HCT116 (cell line): Measurements from ENCODE around the gene IFT52. TPM values are rescaled to one million over a fixed set of nuclear protein-coding genes. Genes with fewer than 3 reads are reported as not detected.

Source experiments
- ATAC-seq: fragments of 200-7000 bp; cut with Tn5 transposase; 2 replicates; pipeline ENCODE4 v1.9.1; 2020; ENCODE audit warnings: mild to moderate bottlenecking, moderate library complexity
- BruUV-seq: library from RNA; stranded (reverse); fragments of 400-500 nt; replicated peaks from 2 replicates; lab custom pipeline; 2021; lab: Mats Ljungman, UMichigan
- CTCF ChIA-PET: fragments of 300-600 bp; sonication (Branson Sonifier 250); formaldehyde crosslinking; loops from one replicate; lab custom pipeline; 2021; ENCODE audit warnings: antibody characterized with exemption; lab: Charles Lee
- POLR2A ChIA-PET: fragments of 300-600, 350-600 bp; sonication (Branson Sonifier 250); formaldehyde crosslinking; loops from one replicate; lab custom pipeline; 2021; ENCODE audit warnings: antibody characterized with exemption; lab: Charles Lee
- RAD21 ChIA-PET, 2 experiments: fragments of 300-600 bp; sonication (Branson Sonifier 250); formaldehyde crosslinking; loops; one replicate each; lab custom pipeline; 2023; ENCODE audit warnings: low total read pairs in 2 of 2; ENCODE audit not compliant: uncharacterized antibody in 2 of 2, unreplicated experiment in 2 of 2, low non-redundant PET in 1 of 2; lab: Charles Lee
- DNase-seq: peaks from one replicate; pipeline ENCODE4 v3.0.0-alpha.2; 2010; ENCODE audit warnings: low read depth, low spot score
- H2AFZ ChIP-seq: fragments of 200-600 bp; shearing (Covaris generic), sonication (generic); 2 replicates; pipeline ENCODE4 v1.6.1; 2017; ENCODE audit warnings: low read depth, mixed run types, mixed read lengths, antibody characterized with exemption, low read length; ENCODE audit not compliant: poor library complexity, severe bottlenecking
- H3K27ac ChIP-seq: 2 replicates; pipeline ENCODE4 v1.5.1; 2012; ENCODE audit warnings: low read depth, low read length
- H3K27me3 ChIP-seq: fragments of 200-600 bp; sonication (generic); 2 replicates; pipeline ENCODE4 v1.6.1; 2016; ENCODE audit warnings: mixed run types, low read length, mixed read lengths; ENCODE audit not compliant: insufficient read depth
- H3K36me3 ChIP-seq, 2 experiments: fragments of 200-500 bp in 1 of 2; fragments of 200-600 bp in 1 of 2; sonication (Bioruptor generic) in 1 of 2; sonication (generic) in 1 of 2; 2 replicates each; pipeline versions ENCODE4 v1.5.1 to v1.6.1; 2014 to 2016; ENCODE audit warnings: low read length in 2 of 2, inconsistent platforms in 1 of 2, mixed read lengths in 1 of 2, mixed run types in 1 of 2; ENCODE audit not compliant: insufficient read depth in 2 of 2, control insufficient read depth in 1 of 2
- H3K4me1 ChIP-seq, 2 experiments: fragments of 200-600 bp in 1 of 2; sonication (generic) in 1 of 2; 2 replicates each; pipeline versions ENCODE4 v1.5.1 to v1.6.1; 2012 to 2017; ENCODE audit warnings: low read length in 2 of 2, inconsistent platforms in 1 of 2, mild to moderate bottlenecking in 1 of 2, mixed read lengths in 1 of 2, mixed run types in 1 of 2, moderate library complexity in 1 of 2; ENCODE audit not compliant: insufficient read depth in 2 of 2, control insufficient read depth in 1 of 2
- H3K4me2 ChIP-seq: fragments of 200-600 bp; sonication (generic); 2 replicates; pipeline ENCODE4 v1.6.1; 2017; ENCODE audit warnings: mixed run types, low read length, mixed read lengths
- H3K4me3 ChIP-seq, 2 experiments: fragments of 200-600 bp in 1 of 2; sonication (generic) in 1 of 2; replicated peaks in 1 of 2; 2 replicates each; pipeline ENCODE4 v1.5.1; 2011 to 2016; ENCODE audit warnings: low read length in 2 of 2, control low read depth in 1 of 2, low read depth in 1 of 2, mild to moderate bottlenecking in 1 of 2, mixed read lengths in 1 of 2, mixed run types in 1 of 2
- H3K79me2 ChIP-seq: fragments of 200-600 bp; sonication (generic); 2 replicates; pipeline ENCODE4 v1.6.1; 2017; ENCODE audit warnings: mild to moderate bottlenecking, mixed run types, low read length, moderate library complexity, mixed read lengths; ENCODE audit not compliant: insufficient read depth
- H3K9ac ChIP-seq: fragments of 200-600 bp; sonication (generic); 2 replicates; pipeline ENCODE4 v1.6.1; 2016; ENCODE audit warnings: low read length, mixed read lengths
- H3K9me2 ChIP-seq: fragments of 200-600 bp; sonication (generic), shearing (Covaris generic); 2 replicates; pipeline ENCODE4 v1.6.1; 2017; ENCODE audit warnings: mixed run types, mild to moderate bottlenecking, moderate library complexity; ENCODE audit not compliant: insufficient read depth
- H3K9me3 ChIP-seq, 2 experiments: fragments of 200-500 bp in 1 of 2; fragments of 200-600 bp in 1 of 2; sonication (Bioruptor generic) in 1 of 2; sonication (generic) in 1 of 2; 2 replicates each; pipeline ENCODE4 v1.6.1; 2014 to 2017; ENCODE audit warnings: low read length in 2 of 2, mixed read lengths in 2 of 2, inconsistent platforms in 1 of 2, low read depth in 1 of 2, mild to moderate bottlenecking in 1 of 2, mixed run types in 1 of 2, moderate library complexity in 1 of 2; ENCODE audit not compliant: control insufficient read depth in 1 of 2, insufficient read depth in 1 of 2
- H4K20me1 ChIP-seq: fragments of 200-600 bp; sonication (generic), shearing (Covaris generic); 2 replicates; pipeline ENCODE4 v1.6.1; 2017; ENCODE audit warnings: mixed run types, mild to moderate bottlenecking, moderate library complexity; ENCODE audit not compliant: insufficient read depth
- CEBPB ChIP-seq: IDR thresholded peaks from 2 replicates; pipeline ENCODE4 v1.6.1; 2012; ENCODE audit warnings: low read depth
- EGR1 ChIP-seq: IDR thresholded peaks from 2 replicates; pipeline ENCODE4 v1.6.1; 2012; ENCODE audit warnings: low read depth
- EZH2 ChIP-seq: fragments of 200-600 bp; sonication (generic); IDR thresholded peaks from 2 replicates; pipeline ENCODE4 v1.6.1; 2017; ENCODE audit warnings: antibody characterized with exemption, mixed run types
- EZH2phosphoT487 ChIP-seq: fragments of 200-600 bp; IDR thresholded peaks from 2 replicates; pipeline ENCODE4 v1.6.1; 2018; ENCODE audit warnings: antibody characterized with exemption, borderline replicate concordance
- FOSL1 ChIP-seq: IDR thresholded peaks from 2 replicates; pipeline ENCODE4 v1.6.1; 2012; ENCODE audit warnings: low read depth
- JUND ChIP-seq: IDR thresholded peaks from 2 replicates; pipeline ENCODE4 v1.6.1; 2012
- RAD21 ChIP-seq: IDR thresholded peaks from 2 replicates; pipeline ENCODE4 v1.6.1; 2012; ENCODE audit warnings: low read depth, mild to moderate bottlenecking
- SIN3A ChIP-seq: IDR thresholded peaks from 2 replicates; pipeline ENCODE4 v1.6.1; 2012; ENCODE audit warnings: low read depth
- SP1 ChIP-seq: IDR thresholded peaks from 2 replicates; pipeline ENCODE4 v1.6.1; 2012; ENCODE audit warnings: low read depth
- SRF ChIP-seq: IDR thresholded peaks from 2 replicates; pipeline ENCODE4 v1.6.1; 2012; ENCODE audit warnings: low read depth
- TCF7L2 ChIP-seq: IDR thresholded peaks from 2 replicates; pipeline ENCODE4 v1.7.0; 2011; ENCODE audit warnings: borderline replicate concordance, inconsistent platforms; ENCODE audit not compliant: insufficient read depth, insufficient read length; ENCODE audit errors: extremely low read depth
- YY1 ChIP-seq: IDR thresholded peaks from 2 replicates; pipeline ENCODE4 v1.6.1; 2011; ENCODE audit warnings: low read length, low read depth, moderate library complexity, mild to moderate bottlenecking; ENCODE audit not compliant: insufficient replicate concordance; ENCODE audit errors: extremely low read depth
- ZNF274 ChIP-seq: fragments of 200-500 bp; sonication (Bioruptor generic); IDR thresholded peaks from 2 replicates; pipeline ENCODE4 v1.6.1; 2014; ENCODE audit warnings: mild to moderate bottlenecking, low read depth, low read length, inconsistent platforms
- intact Hi-C: fragments of 100-400 bp; cut with micrococcal nuclease; formaldehyde crosslinking; loops from 2 replicates; pipeline ENCODE4 v1.10.0; 2022
- total RNA-seq: library from RNA; stranded (reverse); gene quantifications from one replicate; pipeline ENCODE4 v1.2.1, GENCODE V29; 2021; ENCODE audit not compliant: unreplicated experiment
- TF ChIP-seq, protein P1 (sequence below): IDR thresholded peaks from 2 replicates; pipeline ENCODE4 v1.6.1; 2012; ENCODE audit warnings: low read depth
- TF ChIP-seq, protein P2 (sequence below): IDR thresholded peaks from 2 replicates; pipeline ENCODE4 v1.6.1; 2012
- TF ChIP-seq, protein P3 (sequence below): IDR thresholded peaks from 2 replicates; pipeline ENCODE4 v1.6.1; 2012

Gene IFT52
- total RNA-seq, 1 experiment from 2014 or later, result 29.0 TPM

DNA sequence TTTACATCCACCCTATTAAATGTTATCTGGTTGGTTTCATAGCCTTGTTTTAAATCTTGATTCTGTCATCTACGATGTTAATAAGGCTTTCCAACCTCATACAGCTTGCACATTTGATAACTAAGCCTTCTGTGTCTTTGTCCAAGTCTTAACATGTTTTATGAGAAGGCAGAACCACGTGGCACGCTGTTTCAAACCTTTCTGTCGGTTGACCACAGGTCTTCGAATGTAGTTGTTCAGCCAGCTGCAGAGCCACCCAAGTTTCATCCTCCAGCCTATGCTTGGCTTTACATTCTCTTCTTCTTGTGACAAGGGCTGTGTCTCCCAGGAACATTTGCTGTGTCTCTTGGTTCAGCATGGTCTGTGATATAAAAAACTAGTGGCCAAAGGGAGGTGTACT lies 47.6 kb upstream of the IFT52 start:
- RAD21 ChIA-PET, result no interaction called here

GRCh38 chr20:43544501-43544900 lies 46.2 kb upstream of the IFT52 start:
- ChIA-PET RAD21 (no interaction called here), CTCF (interaction anchor here (0.6 kb wide), 1 partner anchor 111 kb away, joined by 3 read pairs; no protein-coding TSS in a partner anchor), POLR2A (no interaction called here)
- Histone ChIP-seq H3K4me3 (no peak overlapping the region), H2AFZ (no peak overlapping the region), H3K9ac (no peak overlapping the region), H3K9me3 (peaks cover 0 to 3% of the 10 kb centered on the region in 2 experiments; a peak in 1 of 4 replicates), H4K20me1 (no peaks in the 10 kb centered on the region), H3K36me3 (peaks cover 0 to 7% of the 10 kb centered on the region in 2 experiments; a peak in 2 of 4 replicates), H3K4me1 (no peaks in the 10 kb centered on the region), H3K27ac (no peak overlapping the region), H3K9me2 (no peaks in the 10 kb centered on the region), H3K27me3 (no peaks in the 10 kb centered on the region), H3K4me2 (no peak overlapping the region), H3K79me2 (no peaks in the 10 kb centered on the region)
- DNase-seq (no peak), ATAC-seq (no peak)
- no TSS peak for BruUV-seq
- no peak for TF ChIP-seq CEBPB
- TF ChIP-seq EGR1, result no peak
- TF ChIP-seq YY1, result no peak
- no peak for TF ChIP-seq ZNF274
- TF ChIP-seq, protein P1, sequence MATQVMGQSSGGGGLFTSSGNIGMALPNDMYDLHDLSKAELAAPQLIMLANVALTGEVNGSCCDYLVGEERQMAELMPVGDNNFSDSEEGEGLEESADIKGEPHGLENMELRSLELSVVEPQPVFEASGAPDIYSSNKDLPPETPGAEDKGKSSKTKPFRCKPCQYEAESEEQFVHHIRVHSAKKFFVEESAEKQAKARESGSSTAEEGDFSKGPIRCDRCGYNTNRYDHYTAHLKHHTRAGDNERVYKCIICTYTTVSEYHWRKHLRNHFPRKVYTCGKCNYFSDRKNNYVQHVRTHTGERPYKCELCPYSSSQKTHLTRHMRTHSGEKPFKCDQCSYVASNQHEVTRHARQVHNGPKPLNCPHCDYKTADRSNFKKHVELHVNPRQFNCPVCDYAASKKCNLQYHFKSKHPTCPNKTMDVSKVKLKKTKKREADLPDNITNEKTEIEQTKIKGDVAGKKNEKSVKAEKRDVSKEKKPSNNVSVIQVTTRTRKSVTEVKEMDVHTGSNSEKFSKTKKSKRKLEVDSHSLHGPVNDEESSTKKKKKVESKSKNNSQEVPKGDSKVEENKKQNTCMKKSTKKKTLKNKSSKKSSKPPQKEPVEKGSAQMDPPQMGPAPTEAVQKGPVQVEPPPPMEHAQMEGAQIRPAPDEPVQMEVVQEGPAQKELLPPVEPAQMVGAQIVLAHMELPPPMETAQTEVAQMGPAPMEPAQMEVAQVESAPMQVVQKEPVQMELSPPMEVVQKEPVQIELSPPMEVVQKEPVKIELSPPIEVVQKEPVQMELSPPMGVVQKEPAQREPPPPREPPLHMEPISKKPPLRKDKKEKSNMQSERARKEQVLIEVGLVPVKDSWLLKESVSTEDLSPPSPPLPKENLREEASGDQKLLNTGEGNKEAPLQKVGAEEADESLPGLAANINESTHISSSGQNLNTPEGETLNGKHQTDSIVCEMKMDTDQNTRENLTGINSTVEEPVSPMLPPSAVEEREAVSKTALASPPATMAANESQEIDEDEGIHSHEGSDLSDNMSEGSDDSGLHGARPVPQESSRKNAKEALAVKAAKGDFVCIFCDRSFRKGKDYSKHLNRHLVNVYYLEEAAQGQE, result no peak
- no peak for TF ChIP-seq TCF7L2
- TF ChIP-seq, protein P2, sequence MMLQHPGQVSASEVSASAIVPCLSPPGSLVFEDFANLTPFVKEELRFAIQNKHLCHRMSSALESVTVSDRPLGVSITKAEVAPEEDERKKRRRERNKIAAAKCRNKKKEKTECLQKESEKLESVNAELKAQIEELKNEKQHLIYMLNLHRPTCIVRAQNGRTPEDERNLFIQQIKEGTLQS, result no peak
- no peak for TF ChIP-seq FOSL1
- TF ChIP-seq EZH2, result no peak
- TF ChIP-seq RAD21, result no peak
- TF ChIP-seq, protein P3, sequence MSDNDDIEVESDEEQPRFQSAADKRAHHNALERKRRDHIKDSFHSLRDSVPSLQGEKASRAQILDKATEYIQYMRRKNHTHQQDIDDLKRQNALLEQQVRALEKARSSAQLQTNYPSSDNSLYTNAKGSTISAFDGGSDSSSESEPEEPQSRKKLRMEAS, result no peak
- TF ChIP-seq SRF, result no peak
- intact Hi-C loops, result no loop called here

More for the DNA sequence above, 47.6 kb upstream of the IFT52 start:
- Histone ChIP-seq H3K4me1 (no peaks in the 10 kb centered on the region), H3K9me3 (peaks cover 0 to 3% of the 10 kb centered on the region in 2 experiments; a peak in 1 of 4 replicates), H3K27ac (no peak overlapping the region), H3K9ac (no peak overlapping the region), H3K36me3 (peaks cover 0 to 7% of the 10 kb centered on the region in 2 experiments; a peak in 2 of 4 replicates), H3K4me3 (no peak overlapping the region), H3K9me2 (no peaks in the 10 kb centered on the region), H3K4me2 (no peak overlapping the region), H3K27me3 (no peaks in the 10 kb centered on the region), H2AFZ (no peak overlapping the region), H3K79me2 (no peaks in the 10 kb centered on the region), H4K20me1 (no peaks in the 10 kb centered on the region)
- TF ChIP-seq SIN3A (no peak), TCF7L2 (no peak), SP1 (no peak), JUND (no peak), EZH2phosphoT487 (no peak)
- DNase-seq, result no peak
- ChIA-PET POLR2A (no interaction called here), CTCF (interaction anchor here (0.7 kb wide), 2 partner anchors 36 to 61 kb away, joined by 3 to 4 read pairs; partner anchors contain the start of gene L3MBTL1)
- ATAC-seq, result no peak
- no TSS peak for BruUV-seq
- intact Hi-C loops, result no loop called here
